G401 (cell line): ENCODE results near the gene MB21D2. TPM values are rescaled to one million over a fixed set of nuclear protein-coding genes. Genes with fewer than 3 reads are reported as not detected.
A peak's percentile ranks its signal among the peaks of the same experiment; 100 is the strongest.
"Not testable (repeated sequence)": the region's sequence is repeated elsewhere in the genome, so short reads cannot be mapped to it uniquely, and the experiment has no call there.

Experiments used
- DNase-seq: peaks from one replicate; pipeline ENCODE4 v3.0.0-alpha.2; 2015; ENCODE audit warnings: low spot score
- in situ Hi-C: cut with HindIII; loops from 2 replicates; pipeline ENCODE4 v1.10.0; 2016; ENCODE audit warnings: low sequenced_read_pairs, mixed read lengths
- total RNA-seq: library from RNA; depleted of rRNA; stranded (reverse); fragments of >200 nt; shearing (Covaris generic); gene quantifications from 2 replicates; pipeline ENCODE4 v1.2.3, GENCODE V29; 2014

Gene MB21D2
- total RNA-seq, 1 experiment from 2014 or later: 0.71 TPM

DNA sequence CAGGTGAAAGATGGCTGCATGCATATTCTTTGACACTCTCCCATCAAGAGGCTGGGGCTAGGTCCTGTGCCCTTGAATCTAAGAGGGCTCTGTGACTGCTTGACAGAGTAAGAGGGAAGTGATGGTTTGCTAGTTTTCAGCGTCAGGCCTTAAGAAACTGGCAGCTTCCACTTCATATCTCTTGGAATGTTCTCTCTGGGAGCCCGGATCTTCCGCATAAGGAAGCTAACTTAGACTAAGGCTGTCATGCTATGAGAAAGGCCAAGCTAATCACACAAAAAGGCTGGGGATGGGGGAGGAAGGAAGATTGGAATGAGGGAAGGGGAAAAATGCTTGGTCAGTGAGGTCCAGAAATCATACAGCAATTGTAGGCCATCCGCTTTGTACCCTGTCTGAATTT, 50.0 kb downstream of the MB21D2 start:
- in situ Hi-C loops: no loop called here

DNA sequence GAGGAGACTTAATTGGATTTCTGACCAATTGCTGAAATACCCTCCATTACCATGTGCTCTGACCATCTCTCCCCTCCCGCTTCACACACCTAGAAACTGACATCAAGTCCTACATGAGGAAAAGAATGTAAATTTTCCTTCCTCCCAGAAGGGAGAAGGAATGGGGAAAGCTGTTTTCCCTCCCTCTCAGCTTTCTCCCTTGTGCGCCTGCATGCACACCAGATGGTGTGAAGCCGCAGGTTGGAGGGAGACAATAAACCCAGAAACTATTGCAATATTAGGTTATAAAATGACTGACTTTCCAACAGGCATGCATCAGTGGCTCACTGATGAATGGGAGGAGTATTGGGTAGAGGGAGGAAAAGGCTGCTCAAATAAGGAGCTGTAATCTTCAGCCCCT, 50.9 kb downstream of the MB21D2 start:
- in situ Hi-C loops: no loop called here
- peak; percentile 23 for DNase-seq

More for the DNA sequence above, 50.0 kb downstream of the MB21D2 start:
- no peak for DNase-seq

DNA sequence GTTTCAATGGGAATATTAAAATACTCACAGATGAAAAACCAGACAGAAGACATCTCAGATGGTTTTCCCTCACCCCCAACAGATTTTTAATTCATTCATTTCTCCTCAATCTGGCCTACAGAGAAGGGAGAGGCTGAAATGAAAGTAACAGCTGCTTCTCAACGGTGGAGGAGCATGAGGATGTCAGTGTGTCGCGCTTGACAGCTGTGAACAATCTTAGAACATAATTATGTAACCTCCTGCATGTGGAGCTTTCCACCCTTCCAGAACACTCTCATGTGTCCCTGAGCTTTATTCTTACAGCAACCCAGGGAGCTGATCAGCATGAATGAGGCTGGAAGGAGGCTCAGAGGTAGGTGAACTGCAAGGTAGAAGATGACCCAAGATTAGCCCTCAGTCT, 52.7 kb downstream of the MB21D2 start:
- DNase-seq: no peak
- in situ Hi-C loops: no loop called here

DNA sequence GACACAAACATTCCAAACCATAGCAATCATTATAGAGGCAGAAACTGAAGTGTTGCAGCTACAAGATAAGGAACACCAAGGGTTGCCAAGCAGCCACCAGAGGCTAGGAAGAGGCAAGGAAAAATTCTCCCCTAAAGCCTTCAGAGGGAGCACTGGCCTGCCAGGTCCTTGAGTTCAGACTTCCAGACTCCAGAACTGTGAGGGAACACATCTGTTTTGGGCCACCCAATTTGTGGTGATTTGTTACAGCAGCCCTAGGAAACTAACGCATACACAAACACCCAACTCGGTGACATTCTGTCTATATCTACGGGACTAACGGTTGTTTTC, 54.6 kb downstream of the MB21D2 start:
- in situ Hi-C loops: no loop called here
- no peak for DNase-seq

DNA sequence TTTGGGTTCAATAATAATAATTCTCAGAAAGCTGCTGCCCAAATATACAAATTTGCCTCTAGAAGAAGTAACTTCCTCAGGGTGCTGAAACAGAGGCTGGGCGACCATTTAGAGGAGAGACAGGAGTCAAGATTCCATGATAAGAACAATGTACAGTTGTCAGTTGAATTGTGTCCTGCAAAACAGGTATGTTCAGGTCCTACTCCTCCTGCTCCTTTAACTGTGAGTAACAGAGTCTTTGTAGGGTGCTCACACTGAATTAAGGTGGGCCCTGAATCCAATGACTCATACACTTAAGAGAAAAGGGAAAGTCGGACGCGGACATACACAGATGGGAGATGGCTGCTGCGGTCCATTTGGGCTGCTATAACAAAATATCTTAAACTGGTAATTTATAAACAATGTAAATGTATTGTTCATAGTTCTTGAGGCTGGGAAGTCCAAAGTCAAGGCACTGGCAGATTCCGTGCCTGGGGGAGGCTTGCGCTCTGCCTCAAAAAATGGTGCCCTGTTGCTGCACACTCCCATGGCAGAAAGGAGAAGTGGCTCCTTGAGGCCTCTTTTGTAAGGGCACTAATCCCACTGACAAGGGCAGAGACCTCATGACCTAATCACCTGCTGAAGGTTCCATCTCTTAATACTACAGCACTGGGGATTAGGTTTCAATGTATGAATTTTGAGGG, 55.1 kb downstream of the MB21D2 start:
- in situ Hi-C loops: no loop called here
- no peak for DNase-seq

DNA sequence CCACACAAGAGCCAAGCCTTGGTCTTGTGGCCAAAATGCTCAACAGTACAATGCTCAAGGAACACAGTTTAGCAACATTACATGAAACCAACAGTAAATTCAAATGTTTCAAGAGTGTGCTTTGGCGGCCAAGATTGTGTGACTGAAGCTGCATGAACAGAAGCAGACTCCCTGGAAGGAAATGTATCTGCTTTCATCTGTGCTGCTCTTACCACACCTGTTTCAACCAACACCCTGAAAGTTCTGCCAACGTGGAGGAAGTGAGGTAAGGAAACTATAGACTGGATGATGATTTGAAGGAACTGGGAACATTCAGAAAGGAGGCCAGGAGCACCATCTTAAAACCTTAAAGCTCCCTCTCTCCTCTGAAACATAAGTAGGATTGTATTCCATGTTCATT, 55.7 kb downstream of the MB21D2 start:
- no peak for DNase-seq
- in situ Hi-C loops: no loop called here

DNA sequence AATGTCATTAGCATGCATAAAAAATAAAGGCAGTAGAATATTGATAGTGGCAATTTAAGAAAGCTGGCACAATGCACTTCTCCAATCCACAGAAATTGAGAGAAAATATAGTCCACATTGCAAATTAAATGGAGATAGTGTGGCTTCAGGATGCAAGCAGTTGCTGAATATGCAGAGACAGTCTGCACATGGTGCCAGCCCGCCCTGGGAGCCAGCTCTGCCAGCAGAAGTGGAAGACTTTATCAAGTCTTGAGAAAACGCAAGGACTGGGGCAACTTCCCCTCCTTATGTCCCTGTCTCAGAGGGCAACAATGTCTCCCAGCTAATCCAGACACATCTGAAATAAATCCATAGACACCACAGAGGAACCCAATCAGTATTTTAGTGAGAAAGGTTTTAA, 57.2 kb downstream of the MB21D2 start:
- in situ Hi-C loops: no loop called here

DNA sequence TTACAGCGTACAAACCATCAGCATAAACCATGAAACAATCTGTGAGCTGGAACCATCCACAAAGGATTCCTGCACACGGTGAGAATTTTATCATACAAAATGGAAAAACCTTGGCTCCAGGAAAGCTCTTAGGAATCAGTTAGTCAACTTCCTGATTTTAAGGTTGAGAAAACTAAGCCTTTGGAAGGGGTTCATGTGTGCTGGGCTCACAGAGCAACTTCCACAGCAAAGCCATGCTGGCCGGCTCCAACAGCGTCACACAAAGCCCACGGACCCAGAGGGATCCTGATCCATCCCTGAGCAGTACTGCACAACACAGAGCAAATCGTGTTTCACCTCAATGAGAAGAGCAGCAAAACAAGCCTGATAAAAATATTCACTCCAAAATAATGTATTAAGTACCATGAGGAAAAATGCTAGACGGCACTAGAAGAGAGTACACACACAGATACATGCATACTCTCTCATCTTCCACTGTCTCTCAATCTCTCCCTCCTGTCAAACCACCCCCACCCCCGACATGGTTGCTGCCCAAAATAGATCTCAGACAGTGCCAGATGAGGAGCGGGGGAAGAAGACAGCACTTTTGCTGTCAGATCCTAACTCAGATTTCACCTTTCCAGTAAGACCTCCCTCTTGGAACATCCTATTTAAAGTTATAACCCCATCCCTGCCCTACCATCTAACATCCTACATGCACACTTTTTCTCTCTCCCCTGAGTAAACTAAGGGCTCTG, 58.6 kb downstream of the MB21D2 start:
- DNase-seq: no peak
- in situ Hi-C loops: no loop called here

More for the DNA sequence above, 57.2 kb downstream of the MB21D2 start:
- DNase-seq: peak; percentile 48

DNA sequence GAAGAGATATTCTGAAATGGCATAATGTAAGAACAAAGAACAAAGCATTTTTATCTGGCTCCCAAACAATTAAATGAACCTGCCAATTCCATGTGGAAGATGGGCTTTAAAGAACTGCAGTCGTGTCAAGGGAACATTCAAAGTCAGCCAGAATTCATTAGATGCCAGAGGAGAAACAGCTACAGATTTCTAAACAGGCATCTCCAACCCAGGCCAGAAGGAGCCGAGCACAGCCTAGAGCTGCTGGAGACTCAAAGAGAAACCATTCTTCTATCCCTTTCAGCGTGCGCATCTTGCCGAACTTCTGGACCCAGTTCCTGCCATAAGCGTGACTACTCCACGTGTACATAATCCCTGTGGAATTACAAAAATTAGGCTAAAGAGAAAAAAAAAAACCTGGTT, 60.4 kb downstream of the MB21D2 start:
- in situ Hi-C loops: no loop called here
- DNase-seq: no peak

DNA sequence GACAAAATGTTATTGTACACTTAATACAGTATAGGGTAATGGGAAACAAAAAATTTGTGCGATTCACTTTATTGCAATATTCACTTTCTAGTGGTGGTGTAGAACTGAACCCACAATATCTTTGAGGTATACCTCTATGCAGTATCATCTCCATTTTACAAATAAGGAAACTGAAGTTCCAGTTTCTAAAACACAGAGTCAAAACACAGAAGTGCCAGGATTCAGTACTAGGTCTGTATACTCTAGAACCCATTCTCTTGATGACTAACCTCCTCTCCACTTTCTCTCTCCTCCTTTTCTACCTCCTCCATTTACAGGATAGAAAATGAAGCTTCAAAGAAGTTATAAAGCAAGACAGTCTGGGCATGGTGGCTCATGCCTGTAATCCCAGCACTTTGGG, 62.2 kb downstream of the MB21D2 start:
- in situ Hi-C loops: no loop called here
- no peak for DNase-seq

DNA sequence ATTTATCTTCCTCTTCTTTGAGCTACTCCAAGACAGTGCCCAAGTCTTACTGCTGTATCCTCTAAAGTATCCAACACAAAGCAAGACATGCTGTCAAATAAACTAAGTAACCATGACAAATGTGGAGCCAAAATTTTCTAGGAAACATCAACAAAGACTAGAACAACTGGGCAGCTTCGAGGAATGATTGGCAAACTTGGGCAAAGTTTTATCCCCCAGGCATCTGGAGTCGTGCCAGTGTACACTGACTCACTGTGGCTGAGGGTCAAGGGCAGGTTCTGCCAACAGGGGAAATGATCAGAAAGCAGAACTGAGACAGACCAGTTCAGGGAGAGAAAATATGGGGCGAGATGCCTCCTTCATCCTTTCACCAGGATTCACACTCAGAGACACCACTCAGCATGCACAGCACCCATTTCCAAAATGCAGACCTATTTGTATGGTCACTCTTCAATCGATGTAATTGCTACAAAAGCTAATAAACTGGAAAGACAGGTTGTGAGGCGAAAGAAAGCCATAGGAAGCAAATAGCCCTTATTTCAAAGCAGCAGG, 65.8 kb downstream of the MB21D2 start:
- in situ Hi-C loops: no loop called here
- no peak for DNase-seq

DNA sequence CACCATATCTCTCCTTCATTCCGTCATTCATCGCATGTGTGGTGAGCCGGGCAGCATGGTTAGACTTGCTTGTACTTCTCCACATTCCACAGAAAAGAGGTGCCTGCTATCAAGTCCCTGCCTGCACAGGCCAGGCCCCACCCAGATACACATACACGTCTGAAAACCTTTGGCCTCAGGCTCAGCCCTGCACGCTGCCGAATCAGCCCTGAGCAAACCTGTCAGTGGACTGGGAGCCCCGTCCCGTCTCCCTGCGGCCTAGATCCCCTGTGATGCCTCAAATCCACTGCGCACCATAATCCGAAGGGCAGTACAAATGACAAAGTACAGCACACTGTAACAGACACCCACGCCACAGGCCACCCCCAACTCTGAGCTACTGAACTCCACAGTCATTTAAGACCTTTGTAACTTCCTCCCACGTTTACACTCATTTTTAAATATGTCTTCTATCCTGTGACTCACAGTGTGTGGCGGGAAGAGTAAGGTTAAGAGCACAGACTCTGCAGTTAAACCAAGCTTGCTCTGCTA, 67.1 kb downstream of the MB21D2 start:
- no peak for DNase-seq
- in situ Hi-C loops: no loop called here

DNA sequence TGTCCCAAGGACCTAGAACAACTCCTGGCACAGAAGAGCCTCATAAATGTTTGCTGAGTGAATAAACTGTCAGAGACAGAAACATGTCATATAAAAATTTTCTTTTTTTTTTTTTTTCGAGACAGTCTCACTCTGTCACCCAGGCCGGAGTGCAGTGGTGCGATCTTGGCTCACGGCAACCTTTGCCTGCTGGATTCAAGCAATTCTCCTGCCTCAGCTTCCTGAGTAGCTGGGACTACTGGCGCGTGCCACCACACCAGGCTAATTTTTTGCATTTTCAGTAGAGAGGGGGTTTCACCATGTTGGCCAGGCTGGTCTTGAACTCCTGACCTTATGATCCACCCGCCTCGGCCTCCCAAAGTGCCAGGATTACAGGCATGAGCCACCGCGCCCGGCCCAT, 67.8 kb downstream of the MB21D2 start:
- in situ Hi-C loops, DNase-seq: not testable (repeated sequence)

DNA sequence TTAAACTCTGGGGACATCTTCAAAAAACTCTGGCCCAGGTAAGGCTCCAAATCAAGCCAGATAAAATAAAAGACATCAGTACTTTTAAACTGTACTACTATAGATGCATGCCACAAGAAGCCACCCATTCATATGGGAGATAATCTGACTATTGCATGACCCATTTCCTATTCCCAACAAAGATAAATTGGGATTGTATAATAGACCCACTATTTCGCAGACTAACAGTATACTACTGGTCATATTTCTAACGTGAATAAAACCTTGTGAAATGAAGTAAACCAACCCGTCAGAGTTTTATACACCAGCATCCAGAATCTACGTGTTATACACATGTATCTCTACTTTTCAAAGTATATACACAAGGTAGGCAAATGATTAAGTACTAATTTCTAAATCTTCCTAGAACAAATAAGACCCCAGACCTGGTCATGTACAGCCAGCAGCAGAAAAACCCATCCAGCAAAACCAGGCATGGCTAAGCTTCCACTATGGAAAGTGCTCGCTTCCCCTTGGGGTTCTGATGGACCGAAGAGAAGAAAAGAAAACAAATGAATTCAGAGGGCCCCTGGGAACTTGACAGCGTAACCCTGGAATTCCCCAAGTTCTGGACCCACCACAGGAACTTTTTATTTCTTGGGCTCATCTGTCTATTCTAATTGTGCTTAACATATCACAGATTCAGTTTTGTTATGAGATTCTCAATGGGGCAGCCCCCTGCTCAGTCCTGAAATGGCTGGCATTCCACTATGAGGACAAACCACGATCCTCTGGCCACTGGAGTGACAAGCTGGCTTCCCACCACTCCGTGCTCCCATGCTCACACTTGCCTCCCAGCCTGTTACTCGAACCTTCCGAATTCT, 69.1 kb downstream of the MB21D2 start:
- DNase-seq: no peak
- in situ Hi-C loops: no loop called here

DNA sequence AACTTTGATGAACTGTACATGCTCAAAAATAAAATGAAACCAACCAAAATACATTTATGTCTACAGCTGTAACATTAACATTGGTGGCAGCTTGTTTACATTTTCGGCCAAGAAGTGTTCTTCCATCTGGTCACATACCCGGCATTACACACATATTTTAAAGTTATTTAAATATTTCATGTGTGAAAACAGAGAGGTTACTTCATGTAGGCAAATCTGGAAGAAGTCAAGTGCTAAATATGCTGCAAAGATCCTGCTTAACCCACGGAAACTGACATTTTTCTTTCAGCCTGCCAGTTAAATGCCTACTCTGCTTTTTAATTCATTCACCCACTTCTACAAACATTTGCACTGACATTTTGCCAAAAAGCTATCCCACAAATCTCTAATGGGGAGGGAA, 69.7 kb downstream of the MB21D2 start:
- DNase-seq: no peak
- in situ Hi-C loops: no loop called here

DNA sequence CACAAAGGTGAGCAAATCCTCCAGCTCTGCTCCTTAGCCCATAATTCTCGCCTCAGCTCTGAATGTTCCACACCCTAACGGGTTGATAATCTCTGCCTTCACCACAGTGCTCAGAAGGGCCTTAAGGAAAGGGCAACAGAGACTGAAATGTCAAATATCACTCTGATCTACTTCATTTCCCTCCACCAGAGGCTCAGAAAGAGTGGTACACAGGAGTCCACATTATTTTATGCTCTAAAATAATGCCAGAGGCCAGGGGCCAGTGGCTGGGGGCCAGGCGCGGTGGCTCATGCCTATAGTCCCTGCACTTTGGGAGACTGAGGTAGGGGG, 72.2 kb downstream of the MB21D2 start:
- in situ Hi-C loops: no loop called here

DNA sequence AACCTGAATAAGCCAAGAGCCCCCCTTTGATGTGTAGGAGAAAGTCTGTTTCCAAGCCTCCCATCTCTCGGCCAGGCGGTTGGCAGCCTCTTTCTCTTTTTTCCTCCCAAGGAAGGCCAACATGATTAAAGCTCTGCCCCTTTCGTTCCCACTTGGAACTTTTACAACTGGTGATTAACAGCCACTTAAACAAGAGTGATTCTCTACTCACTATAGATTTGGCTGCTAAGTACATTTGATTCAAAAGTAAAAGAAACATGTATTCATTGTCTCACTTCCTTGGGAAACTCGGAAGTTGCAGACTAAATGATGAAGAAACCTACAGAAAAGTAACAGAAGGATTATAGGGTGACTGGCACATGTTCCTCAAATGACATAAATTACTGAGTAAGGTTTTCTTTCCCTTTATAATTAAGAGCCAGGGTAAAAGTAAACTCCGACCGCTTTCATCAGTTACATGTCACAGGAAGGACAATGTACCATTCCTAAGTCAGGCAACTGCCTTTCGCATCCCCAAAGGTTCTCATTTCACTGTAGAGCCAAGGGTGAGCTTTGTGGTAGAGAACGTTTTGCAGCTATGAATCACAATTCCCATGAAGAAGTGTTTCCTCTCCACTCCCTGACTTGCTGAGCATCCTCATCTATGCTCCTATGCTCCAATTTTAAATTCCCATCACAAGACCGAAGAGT, 72.7 kb downstream of the MB21D2 start:
- DNase-seq: no peak
- in situ Hi-C loops: no loop called here

More for the DNA sequence above, 72.2 kb downstream of the MB21D2 start:
- no peak for DNase-seq

DNA sequence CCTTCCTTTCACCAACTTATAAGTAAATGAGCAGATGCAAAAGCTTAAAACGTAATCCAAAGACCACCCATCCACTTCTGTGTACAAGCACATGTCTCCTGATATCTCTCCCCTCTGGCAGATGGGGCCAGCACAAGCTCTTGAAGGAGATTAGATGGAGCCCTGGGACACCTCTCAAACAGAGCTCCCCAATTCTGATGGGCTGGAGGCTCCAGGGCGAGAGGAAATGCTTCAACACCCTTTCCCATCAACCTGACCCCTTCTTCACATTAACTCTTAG, 73.2 kb downstream of the MB21D2 start:
- no peak for DNase-seq
- in situ Hi-C loops: no loop called here

DNA sequence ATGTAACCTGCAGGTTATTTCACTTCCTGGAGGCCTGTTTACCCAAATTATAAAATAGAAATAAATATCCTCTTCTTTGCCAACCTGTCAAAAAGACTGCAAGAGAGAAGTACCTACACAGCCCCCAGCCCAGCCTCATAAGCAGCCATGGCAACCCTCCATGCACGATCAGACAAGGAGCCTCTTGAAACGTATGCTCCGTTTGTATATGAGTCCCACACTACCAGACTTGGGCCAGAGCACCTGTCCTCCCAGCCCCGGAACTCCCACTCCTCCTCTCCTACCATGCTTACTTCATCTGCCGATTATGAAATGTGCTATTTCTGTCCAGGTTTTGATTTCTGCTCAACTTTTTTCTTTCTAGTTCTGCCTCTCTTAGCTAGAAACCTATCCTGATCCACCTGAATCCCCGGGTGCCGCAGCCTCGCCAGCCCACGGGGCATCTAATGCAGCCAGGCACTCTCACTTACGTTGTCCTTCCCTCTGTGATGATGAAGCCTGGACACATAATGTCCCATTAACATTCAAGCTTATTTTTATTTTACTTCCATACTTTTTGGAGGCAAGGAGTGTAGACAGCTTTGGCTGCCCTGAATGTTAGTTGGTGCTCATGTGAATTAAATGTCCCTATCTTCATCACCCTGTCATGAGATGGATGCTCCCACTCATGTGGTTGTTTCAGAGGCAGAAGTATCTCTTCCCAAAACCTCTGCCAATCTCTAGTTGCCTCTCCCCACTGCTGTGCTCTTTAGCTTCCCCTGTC, 73.8 kb downstream of the MB21D2 start:
- DNase-seq: no peak
- in situ Hi-C loops: no loop called here
